Stimulated activated CD4-positive, alpha-beta T cell treated with anti-CD3 and anti-CD28 coated beads, TNF-alpha, amount 100 ng/mL, for 48 hours (primary cell): ENCODE measurements around the gene FCRL3.
"Not testable (repeated sequence)": the region's sequence is repeated elsewhere in the genome, so short reads cannot be mapped to it uniquely, and the experiment has no call there.

Experiments
- DNase-seq, 3 donors: peaks; one replicate each; pipeline ENCODE4 v3.0.0-alpha.2; 2020; ENCODE audit warnings: low read depth in 3 of 3

Gene FCRL3

GRCh38 chr1:157700732-157701131, at the start of gene FCRL3:
TSS of gene FCRL3 (minus strand) at chr1:157700769. CDS start at chr1:157700489, 280 bp downstream.
- DNase-seq = no peak

- DNase-seq = no peak
Measured at GRCh38 chr1:157748262-157748817, 47.8 kb upstream of the FCRL3 start.

GRCh38 chr1:157739229-157739901, 38.8 kb upstream of the FCRL3 start:
- no peak for DNase-seq

GRCh38 chr1:157735991-157736390, 35.4 kb upstream of the FCRL3 start:
- DNase-seq = not testable (repeated sequence)

- DNase-seq = no peak
Measured at GRCh38 chr1:157734321-157734720, 33.8 kb upstream of the FCRL3 start.

- no peak for DNase-seq
Measured at GRCh38 chr1:157732755-157733154, 32.2 kb upstream of the FCRL3 start.

GRCh38 chr1:157725221-157725577, 24.6 kb upstream of the FCRL3 start:
- no peak for DNase-seq

GRCh38 chr1:157724537-157725220, 24.1 kb upstream of the FCRL3 start:
- no peak for DNase-seq

- no peak for DNase-seq
Measured at GRCh38 chr1:157723157-157723556, 22.6 kb upstream of the FCRL3 start.

GRCh38 chr1:157721985-157722384, 21.4 kb upstream of the FCRL3 start:
- DNase-seq = no peak

GRCh38 chr1:157715736-157716135, 15.2 kb upstream of the FCRL3 start:
- no peak for DNase-seq

- no peak for DNase-seq
Measured at GRCh38 chr1:157711802-157712201, 11.2 kb upstream of the FCRL3 start.

- no peak for DNase-seq
Measured at GRCh38 chr1:157704878-157705277, 4.3 kb upstream of the FCRL3 start.

GRCh38 chr1:157703981-157704380, 3.4 kb upstream of the FCRL3 start:
- DNase-seq = no peak

GRCh38 chr1:157702308-157702825, 1.8 kb upstream of the FCRL3 start:
- DNase-seq = no peak

- no peak for DNase-seq
Measured at GRCh38 chr1:157700305-157700704, 264 bp downstream of the FCRL3 start.

- no peak for DNase-seq
Measured at GRCh38 chr1:157697781-157698569, 2.6 kb downstream of the FCRL3 start.

- DNase-seq = no peak
Measured at GRCh38 chr1:157696966-157697628, 3.5 kb downstream of the FCRL3 start.

GRCh38 chr1:157695417-157695816, 5.2 kb downstream of the FCRL3 start:
- DNase-seq = no peak

- no peak for DNase-seq
Measured at GRCh38 chr1:157691285-157691920, 9.2 kb downstream of the FCRL3 start.
